ENCODE data around the gene FOXP1. TPM values are rescaled to one million over a fixed set of nuclear protein-coding genes. Genes with fewer than 3 reads are reported as not detected.
A peak's percentile ranks its signal among the peaks of the same experiment; 100 is the strongest.

Gene FOXP1
- total and polyA plus RNA-seq, 9 of the 15 experiments (the other 6 are each of a cell fraction or from before 2014, with no cell fraction given) = 7.7 to 34.5 (median 13.7) TPM

DNA sequence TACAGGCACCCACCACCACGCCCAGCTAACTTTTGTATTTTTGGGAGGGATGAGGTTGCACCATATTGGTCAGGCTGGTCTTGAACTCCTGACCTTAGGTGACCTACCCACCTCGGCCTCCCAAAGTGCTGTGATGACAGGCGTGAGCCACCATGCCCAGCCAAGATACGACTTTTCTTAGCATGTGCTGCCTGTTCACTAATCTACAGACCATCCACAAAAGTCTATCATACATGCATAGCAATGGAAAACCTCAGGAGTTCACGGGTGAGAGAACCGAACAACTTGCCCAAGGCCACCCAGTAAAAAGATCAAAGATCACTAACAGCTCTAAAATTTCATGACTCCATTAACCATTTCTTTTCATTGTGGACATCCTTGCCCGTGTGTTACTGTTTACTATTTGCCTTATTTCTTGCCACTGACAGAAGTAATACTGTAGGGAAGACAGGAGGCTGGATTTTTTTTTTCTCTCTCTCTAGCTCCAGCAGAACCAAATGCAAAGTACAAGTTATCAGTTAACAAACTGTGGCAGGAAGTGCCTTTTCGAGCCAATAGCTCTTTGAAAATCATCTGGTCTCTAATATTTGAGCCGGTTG, 92.3 kb downstream of the FOXP1 start (continued):
- peak; percentile 91 for TF ChIP-seq TRIM28 (IDR thresholded peaks at IDR 0.05)
- no peak for TF ChIP-seq ETV1 (tag; conservative IDR thresholded peaks at IDR 0.05; ENCODE audit: low read depth)
- no peak for TF ChIP-seq ZNF76 (CRISPR knock-in tag; IDR thresholded peaks at IDR 0.05; ENCODE audit: borderline replicate concordance)
- no peak for TF ChIP-seq TGIF2 (CRISPR knock-in tag; IDR thresholded peaks at IDR 0.05)
- TF ChIP-seq SRF (CRISPR knock-in tag; IDR thresholded peaks at IDR 0.05) = no peak
- no peak for TF ChIP-seq ESRRB (CRISPR knock-in tag; IDR thresholded peaks at IDR 0.05; ENCODE audit: borderline replicate concordance)
- TF ChIP-seq ETS2 (tag; IDR thresholded peaks at IDR 0.05; ENCODE audit: borderline replicate concordance, poor library complexity, severe bottlenecking) = no peak
- peak in 1 of 2 experiments; percentile 55; a peak in 1 of 4 replicates for TF ChIP-seq TRIM24 (IDR thresholded peaks at IDR 0.05)
- no peak for TF ChIP-seq ZNF263 (CRISPR knock-in tag; IDR thresholded peaks at IDR 0.05; ENCODE audit: borderline replicate concordance)
- no peak for TF ChIP-seq STAT5B (CRISPR knock-in tag; IDR thresholded peaks at IDR 0.05)
- TF ChIP-seq, protein P1, sequence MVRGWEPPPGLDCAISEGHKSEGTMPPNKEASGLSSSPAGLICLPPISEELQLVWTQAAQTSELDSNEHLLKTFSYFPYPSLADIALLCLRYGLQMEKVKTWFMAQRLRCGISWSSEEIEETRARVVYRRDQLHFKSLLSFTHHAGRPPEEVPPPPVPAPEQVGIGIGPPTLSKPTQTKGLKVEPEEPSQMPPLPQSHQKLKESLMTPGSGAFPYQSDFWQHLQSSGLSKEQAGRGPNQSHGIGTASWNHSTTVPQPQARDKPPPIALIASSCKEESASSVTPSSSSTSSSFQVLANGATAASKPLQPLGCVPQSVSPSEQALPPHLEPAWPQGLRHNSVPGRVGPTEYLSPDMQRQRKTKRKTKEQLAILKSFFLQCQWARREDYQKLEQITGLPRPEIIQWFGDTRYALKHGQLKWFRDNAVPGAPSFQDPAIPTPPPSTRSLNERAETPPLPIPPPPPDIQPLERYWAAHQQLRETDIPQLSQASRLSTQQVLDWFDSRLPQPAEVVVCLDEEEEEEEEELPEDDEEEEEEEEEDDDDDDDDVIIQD (CRISPR knock-in tag; IDR thresholded peaks at IDR 0.05) = no peak
- peak; percentile 93 for TF ChIP-seq CBX5 (IDR thresholded peaks at IDR 0.05; ENCODE audit: borderline replicate concordance, low read depth)
- no peak for TF ChIP-seq HOXB6 (CRISPR knock-in tag; IDR thresholded peaks at IDR 0.05; ENCODE audit: borderline replicate concordance)
- TF ChIP-seq CBX3 (IDR thresholded peaks at IDR 0.05; ENCODE audit: borderline replicate concordance in 1 of 2, low read length in 2 of 2) = peak in 1 of 2 experiments; percentile 93; a peak in 2 of 3 replicates
- TF ChIP-seq, protein P2, sequence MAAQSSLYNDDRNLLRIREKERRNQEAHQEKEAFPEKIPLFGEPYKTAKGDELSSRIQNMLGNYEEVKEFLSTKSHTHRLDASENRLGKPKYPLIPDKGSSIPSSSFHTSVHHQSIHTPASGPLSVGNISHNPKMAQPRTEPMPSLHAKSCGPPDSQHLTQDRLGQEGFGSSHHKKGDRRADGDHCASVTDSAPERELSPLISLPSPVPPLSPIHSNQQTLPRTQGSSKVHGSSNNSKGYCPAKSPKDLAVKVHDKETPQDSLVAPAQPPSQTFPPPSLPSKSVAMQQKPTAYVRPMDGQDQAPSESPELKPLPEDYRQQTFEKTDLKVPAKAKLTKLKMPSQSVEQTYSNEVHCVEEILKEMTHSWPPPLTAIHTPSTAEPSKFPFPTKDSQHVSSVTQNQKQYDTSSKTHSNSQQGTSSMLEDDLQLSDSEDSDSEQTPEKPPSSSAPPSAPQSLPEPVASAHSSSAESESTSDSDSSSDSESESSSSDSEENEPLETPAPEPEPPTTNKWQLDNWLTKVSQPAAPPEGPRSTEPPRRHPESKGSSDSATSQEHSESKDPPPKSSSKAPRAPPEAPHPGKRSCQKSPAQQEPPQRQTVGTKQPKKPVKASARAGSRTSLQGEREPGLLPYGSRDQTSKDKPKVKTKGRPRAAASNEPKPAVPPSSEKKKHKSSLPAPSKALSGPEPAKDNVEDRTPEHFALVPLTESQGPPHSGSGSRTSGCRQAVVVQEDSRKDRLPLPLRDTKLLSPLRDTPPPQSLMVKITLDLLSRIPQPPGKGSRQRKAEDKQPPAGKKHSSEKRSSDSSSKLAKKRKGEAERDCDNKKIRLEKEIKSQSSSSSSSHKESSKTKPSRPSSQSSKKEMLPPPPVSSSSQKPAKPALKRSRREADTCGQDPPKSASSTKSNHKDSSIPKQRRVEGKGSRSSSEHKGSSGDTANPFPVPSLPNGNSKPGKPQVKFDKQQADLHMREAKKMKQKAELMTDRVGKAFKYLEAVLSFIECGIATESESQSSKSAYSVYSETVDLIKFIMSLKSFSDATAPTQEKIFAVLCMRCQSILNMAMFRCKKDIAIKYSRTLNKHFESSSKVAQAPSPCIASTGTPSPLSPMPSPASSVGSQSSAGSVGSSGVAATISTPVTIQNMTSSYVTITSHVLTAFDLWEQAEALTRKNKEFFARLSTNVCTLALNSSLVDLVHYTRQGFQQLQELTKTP (IDR thresholded peaks at IDR 0.05; ENCODE audit: low read depth in 1 of 2, partially characterized antibody in 2 of 2) = no peak
- TF ChIP-seq, protein P3, sequence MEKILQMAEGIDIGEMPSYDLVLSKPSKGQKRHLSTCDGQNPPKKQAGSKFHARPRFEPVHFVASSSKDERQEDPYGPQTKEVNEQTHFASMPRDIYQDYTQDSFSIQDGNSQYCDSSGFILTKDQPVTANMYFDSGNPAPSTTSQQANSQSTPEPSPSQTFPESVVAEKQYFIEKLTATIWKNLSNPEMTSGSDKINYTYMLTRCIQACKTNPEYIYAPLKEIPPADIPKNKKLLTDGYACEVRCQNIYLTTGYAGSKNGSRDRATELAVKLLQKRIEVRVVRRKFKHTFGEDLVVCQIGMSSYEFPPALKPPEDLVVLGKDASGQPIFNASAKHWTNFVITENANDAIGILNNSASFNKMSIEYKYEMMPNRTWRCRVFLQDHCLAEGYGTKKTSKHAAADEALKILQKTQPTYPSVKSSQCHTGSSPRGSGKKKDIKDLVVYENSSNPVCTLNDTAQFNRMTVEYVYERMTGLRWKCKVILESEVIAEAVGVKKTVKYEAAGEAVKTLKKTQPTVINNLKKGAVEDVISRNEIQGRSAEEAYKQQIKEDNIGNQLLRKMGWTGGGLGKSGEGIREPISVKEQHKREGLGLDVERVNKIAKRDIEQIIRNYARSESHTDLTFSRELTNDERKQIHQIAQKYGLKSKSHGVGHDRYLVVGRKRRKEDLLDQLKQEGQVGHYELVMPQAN (IDR thresholded peaks at IDR 0.05; ENCODE audit: borderline replicate concordance) = no peak
- TF ChIP-seq NCOA6 (IDR thresholded peaks at IDR 0.05) = no peak
- no peak for TF ChIP-seq HCFC1 (IDR thresholded peaks at IDR 0.05; ENCODE audit: low read depth, low read length)
- TF ChIP-seq SIRT6 (IDR thresholded peaks at IDR 0.05; ENCODE audit: low read depth, low read length) = no peak
- no peak for TF ChIP-seq PML (IDR thresholded peaks at IDR 0.05; ENCODE audit: low read length)
- no peak for TF ChIP-seq HIVEP1 (CRISPR knock-in tag; IDR thresholded peaks at IDR 0.05)
- no peak for TF ChIP-seq CTBP1 (IDR thresholded peaks at IDR 0.05; ENCODE audit: borderline replicate concordance)
